GM12878 (cell line): ENCODE data around the gene FITM1. TPM values are rescaled to one million over a fixed set of nuclear protein-coding genes. Genes with fewer than 3 reads are reported as not detected.

Experiments used
- BCL11A ChIP-seq: IDR thresholded peaks from 2 replicates; pipeline ENCODE4 v1.6.1; 2011; ENCODE audit warnings: low read depth, low read length
- CBX3 ChIP-seq: fragments of 200-600 bp; sonication (generic); IDR thresholded peaks from 2 replicates; pipeline ENCODE4 v1.6.1; 2016; ENCODE audit warnings: low read depth, borderline replicate concordance
- CHD4 ChIP-seq: fragments of 200-600 bp; sonication (generic); IDR thresholded peaks from 2 replicates; pipeline ENCODE4 v1.6.1; 2016; ENCODE audit warnings: mild to moderate bottlenecking
- FOXM1 ChIP-seq: IDR thresholded peaks from 2 replicates; pipeline ENCODE4 v1.6.1; 2012; ENCODE audit warnings: low read depth, mild to moderate bottlenecking, inconsistent platforms, low read length, moderate library complexity
- IKZF1 ChIP-seq: fragments of 450-650 bp; conservative IDR thresholded peaks from 2 replicates; pipeline ENCODE4 v1.6.1; 2017; ENCODE audit warnings: antibody characterized with exemption, mild to moderate bottlenecking
- KAT2A ChIP-seq: conservative IDR thresholded peaks from 2 replicates; pipeline ENCODE4 v1.6.1; 2011; ENCODE audit warnings: low read depth, low read length; ENCODE audit not compliant: control insufficient read depth
- KDM1A ChIP-seq: fragments of 200-600 bp; sonication (generic); IDR thresholded peaks from 2 replicates; pipeline ENCODE4 v1.6.1; 2016; ENCODE audit warnings: borderline replicate concordance
- NBN ChIP-seq: fragments of 450-650 bp; IDR thresholded peaks from 2 replicates; pipeline ENCODE4 v1.6.1; 2016
- NFXL1 ChIP-seq: fragments of 450-650 bp; IDR thresholded peaks from 2 replicates; pipeline ENCODE4 v1.6.1; 2017; ENCODE audit warnings: antibody characterized with exemption, mild to moderate bottlenecking, borderline replicate concordance
- RUNX3 ChIP-seq: IDR thresholded peaks from 2 replicates; pipeline ENCODE4 v1.6.1; 2012; ENCODE audit warnings: low read length, inconsistent platforms
- SREBF2 ChIP-seq: IDR thresholded peaks from 2 replicates; pipeline ENCODE4 v1.6.1; 2012; ENCODE audit warnings: mild to moderate bottlenecking, low read length
- SUPT20H ChIP-seq: IDR thresholded peaks from 2 replicates; pipeline ENCODE4 v1.6.1; 2011; ENCODE audit warnings: low read depth, mild to moderate bottlenecking, low read length, moderate library complexity, borderline replicate concordance; ENCODE audit not compliant: control insufficient read depth
- ZNF217 ChIP-seq: fragments of 450-650 bp; IDR thresholded peaks from 2 replicates; pipeline ENCODE4 v1.6.1; 2017; ENCODE audit warnings: antibody characterized with exemption, mild to moderate bottlenecking
- polyA plus RNA-seq, 11 experiments: library from polyadenylated mRNA; depleted of rRNA in 4 of 11; unstranded in 6 of 11; stranded (reverse) in 5 of 11; fragments of >200 nt; fragmentation: Nextera tagmentation in 4 of 11; fragmentation: Illumina TruSeq in 1 of 11; extraction: Ambion mirVana in 4 of 11; extraction: Trizol in 1 of 11; gene quantifications; 1 replicate in 1 of 11; 2 replicates in 10 of 11; pipeline versions ENCODE4 v1.2.1 to v1.2.3, GENCODE V29; 2011 to 2016; ENCODE audit warnings: inconsistent platforms in 2 of 11, missing spikeins in 2 of 11, low read depth in 1 of 11
- total RNA-seq, 4 experiments: library from RNA; depleted of rRNA in 3 of 4; stranded (reverse); fragments of >200 nt in 3 of 4; fragmentation: Illumina TruSeq in 1 of 4; extraction: Trizol in 1 of 4; gene quantifications; 2 replicates each; pipeline versions ENCODE4 v1.2.1 to v1.2.3, GENCODE V29; 2013 to 2021
- TF ChIP-seq, protein P1 (sequence below): fragments of 450-650 bp; formaldehyde crosslinking; IDR thresholded peaks from 2 replicates; pipeline ENCODE4 v1.5.0; 2022; ENCODE audit warnings: mild to moderate bottlenecking, missing genetic modification characterization
- TF ChIP-seq, protein P2 (sequence below): fragments of 450-650 bp; IDR thresholded peaks from 2 replicates; pipeline ENCODE4 v1.6.1; 2016; ENCODE audit warnings: mild to moderate bottlenecking

Gene FITM1
- total and polyA plus RNA-seq, 10 of the 15 experiments (the other 5 are each of a cell fraction or from before 2014, with no cell fraction given), result 0.11 to 1.9 (median 0.45) TPM; not detected in 2

DNA sequence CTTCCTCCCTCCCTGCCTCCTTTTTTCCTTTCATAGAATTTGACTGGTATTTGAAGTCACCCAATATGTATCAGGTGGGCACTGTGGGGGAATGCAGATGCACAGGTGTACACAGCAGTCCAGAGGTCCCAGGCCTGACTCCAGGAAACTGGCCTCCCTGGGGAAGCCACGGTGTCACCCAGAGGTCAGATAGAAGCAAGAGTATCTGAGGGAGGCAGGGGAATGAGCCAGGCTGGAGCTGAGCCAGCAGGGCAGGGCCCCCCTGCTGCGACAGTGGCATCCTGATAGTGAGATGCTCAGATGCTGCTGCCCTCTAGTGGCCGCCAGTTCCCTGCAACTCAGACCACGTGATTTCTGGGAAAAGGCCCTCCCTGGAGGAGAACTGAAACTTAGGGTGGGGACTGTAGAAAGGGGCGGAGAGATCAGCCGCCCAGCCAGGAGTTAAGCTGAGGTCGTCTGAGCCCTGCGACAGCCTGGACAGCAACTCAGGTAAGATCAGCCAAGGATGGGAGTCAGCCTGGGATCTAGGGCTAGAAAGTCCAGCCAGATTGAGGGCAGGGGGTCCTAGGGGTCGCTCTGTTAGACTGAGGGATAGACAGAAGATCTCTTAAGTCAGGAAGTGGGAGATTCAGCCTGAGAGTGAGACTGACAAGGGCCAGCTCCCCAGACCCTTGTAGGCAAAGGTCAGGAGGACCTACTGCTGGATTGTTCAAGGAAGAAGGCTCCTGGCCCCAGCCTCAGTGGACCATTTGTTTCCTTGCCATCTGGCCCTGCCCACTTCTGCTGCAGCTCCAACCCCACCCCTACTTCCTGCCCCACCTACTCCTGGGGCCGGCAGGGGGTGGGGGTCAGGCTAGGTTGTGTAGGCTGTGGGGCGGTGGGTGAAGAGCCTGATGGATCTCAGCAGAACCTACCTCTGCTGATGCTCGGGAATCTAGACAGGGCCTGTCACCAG is 30.7 kb downstream of the FITM1 start, which contains the start of gene IRF9 (continued):
- TF ChIP-seq, protein P1, sequence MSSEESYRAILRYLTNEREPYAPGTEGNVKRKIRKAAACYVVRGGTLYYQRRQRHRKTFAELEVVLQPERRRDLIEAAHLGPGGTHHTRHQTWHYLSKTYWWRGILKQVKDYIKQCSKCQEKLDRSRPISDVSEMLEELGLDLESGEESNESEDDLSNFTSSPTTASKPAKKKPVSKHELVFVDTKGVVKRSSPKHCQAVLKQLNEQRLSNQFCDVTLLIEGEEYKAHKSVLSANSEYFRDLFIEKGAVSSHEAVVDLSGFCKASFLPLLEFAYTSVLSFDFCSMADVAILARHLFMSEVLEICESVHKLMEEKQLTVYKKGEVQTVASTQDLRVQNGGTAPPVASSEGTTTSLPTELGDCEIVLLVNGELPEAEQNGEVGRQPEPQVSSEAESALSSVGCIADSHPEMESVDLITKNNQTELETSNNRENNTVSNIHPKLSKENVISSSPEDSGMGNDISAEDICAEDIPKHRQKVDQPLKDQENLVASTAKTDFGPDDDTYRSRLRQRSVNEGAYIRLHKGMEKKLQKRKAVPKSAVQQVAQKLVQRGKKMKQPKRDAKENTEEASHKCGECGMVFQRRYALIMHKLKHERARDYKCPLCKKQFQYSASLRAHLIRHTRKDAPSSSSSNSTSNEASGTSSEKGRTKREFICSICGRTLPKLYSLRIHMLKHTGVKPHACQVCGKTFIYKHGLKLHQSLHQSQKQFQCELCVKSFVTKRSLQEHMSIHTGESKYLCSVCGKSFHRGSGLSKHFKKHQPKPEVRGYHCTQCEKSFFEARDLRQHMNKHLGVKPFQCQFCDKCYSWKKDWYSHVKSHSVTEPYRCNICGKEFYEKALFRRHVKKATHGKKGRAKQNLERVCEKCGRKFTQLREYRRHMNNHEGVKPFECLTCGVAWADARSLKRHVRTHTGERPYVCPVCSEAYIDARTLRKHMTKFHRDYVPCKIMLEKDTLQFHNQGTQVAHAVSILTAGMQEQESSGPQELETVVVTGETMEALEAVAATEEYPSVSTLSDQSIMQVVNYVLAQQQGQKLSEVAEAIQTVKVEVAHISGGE (CRISPR knock-in tag), result no peak
- TF ChIP-seq IKZF1 (peak; percentile 84), ZNF217 (no peak), CHD4 (no peak), NBN (peak; percentile 92), SUPT20H (no peak), BCL11A (no peak), FOXM1 (peak; percentile 72; the same call in 1 of the 2 replicates), SREBF2 (no peak), RUNX3 (peak; percentile 40), CBX3 (no peak), NFXL1 (no peak), KAT2A (no peak), KDM1A (no peak)
- TF ChIP-seq, protein P2, sequence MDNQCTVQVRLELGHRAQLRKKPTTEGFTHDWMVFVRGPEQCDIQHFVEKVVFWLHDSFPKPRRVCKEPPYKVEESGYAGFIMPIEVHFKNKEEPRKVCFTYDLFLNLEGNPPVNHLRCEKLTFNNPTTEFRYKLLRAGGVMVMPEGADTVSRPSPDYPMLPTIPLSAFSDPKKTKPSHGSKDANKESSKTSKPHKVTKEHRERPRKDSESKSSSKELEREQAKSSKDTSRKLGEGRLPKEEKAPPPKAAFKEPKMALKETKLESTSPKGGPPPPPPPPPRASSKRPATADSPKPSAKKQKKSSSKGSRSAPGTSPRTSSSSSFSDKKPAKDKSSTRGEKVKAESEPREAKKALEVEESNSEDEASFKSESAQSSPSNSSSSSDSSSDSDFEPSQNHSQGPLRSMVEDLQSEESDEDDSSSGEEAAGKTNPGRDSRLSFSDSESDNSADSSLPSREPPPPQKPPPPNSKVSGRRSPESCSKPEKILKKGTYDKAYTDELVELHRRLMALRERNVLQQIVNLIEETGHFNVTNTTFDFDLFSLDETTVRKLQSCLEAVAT, result peak; percentile 89; the same call in 1 of the 2 replicates
